HG03520 (cell line): ENCODE measurements around the gene TTC7B.
A peak's percentile ranks its signal among the peaks of the same experiment; 100 is the strongest.

Source experiments
- ATAC-seq: cut with Tn5 transposase; IDR thresholded peaks from one replicate; pipeline ENCODE4 v1.9.1; 2021; ENCODE audit warnings: mild to moderate bottlenecking, moderate library complexity; ENCODE audit not compliant: unreplicated experiment

TTC7B gene

DNA sequence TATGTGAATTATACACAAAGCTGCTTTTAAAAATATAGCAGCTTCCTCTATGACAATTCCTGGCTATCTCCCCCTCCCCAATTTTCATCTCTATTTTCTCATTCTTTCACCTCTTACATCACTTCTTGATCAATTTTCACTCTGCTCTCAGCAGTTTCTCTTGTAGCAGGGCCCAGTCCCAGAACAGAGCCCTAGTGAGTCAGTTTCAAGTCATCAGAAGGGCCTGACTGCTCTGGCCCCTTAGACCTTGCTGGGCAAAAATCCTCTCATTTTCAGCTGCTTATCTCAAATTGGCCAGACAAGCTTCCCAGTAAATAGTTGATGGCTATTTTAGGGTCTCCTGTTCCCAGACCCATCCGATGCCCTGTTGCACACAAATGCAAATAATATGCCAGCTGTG, 101.4 kb downstream of the TTC7B start:
- ATAC-seq, result no peak

DNA sequence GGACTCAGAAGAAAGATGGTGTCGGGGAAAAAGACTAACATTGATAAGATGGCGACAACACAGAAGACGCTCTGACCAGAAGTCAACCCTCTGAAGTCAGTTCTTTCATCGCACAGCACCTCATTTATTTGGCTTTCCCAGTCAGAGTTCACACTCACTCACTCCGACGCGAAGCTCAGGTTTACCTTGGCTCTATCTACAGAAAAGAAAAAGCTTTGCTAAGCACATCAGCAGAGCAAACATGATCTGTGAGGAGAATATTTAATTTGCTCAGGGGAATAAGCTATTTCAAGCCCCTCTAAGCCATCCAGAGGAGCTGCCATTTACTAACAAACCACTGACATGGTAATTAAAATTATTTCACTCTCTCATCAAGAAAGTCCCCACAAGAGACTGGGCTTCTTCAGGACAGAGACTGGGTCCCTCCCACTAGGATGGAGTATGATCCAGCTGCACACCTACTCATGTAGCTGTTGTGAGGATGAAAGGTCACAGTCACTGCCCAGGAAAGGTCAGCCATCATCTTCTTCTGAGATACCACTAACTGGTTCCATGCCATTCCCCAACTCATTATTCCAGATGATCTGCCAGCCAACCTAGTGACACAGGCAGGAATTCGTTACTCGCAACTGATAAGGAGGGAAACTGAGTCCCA, 111.4 kb downstream of the TTC7B start:
- no peak for ATAC-seq

DNA sequence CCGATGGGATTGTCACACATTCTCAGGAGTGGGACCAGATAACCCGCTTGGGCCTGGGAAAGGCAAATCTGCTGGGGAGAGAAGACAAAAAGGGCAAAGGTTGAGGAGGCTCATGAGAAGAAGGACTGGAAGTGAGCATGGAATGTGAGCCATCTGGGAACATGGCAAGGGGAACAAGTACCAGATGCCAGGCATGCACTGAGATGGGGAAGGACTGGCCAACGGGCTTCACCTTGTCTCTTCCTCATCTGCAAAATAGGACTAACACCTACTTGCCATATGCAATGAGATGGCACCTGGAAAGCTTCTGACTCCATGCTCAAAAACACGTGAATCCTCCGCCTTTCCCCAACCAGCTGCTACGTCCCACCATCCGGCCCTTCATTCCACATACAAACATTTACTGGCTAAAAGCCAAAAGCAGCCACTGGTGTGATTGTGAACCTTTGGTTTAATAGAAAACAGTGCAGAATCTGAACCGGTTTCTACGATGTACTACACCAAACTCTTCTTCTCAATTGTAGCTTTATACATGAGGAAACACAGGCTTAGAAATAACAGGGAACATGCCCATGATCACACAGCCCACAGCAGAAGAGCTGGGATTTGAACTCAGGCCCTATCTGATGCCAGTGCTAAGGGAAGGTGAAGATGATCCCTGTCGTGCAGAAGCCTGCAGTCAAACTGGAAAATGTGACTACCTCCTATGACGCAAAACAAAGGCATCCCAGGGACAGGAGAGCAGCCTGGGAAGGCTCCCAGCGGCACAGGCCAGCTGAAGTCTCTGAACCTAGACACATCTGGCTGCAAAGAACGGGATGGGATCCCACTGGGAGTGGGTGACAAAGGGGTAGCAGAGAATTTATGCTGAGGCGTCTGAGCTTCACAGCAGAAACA, 112.1 kb downstream of the TTC7B start:
- ATAC-seq, result no peak

DNA sequence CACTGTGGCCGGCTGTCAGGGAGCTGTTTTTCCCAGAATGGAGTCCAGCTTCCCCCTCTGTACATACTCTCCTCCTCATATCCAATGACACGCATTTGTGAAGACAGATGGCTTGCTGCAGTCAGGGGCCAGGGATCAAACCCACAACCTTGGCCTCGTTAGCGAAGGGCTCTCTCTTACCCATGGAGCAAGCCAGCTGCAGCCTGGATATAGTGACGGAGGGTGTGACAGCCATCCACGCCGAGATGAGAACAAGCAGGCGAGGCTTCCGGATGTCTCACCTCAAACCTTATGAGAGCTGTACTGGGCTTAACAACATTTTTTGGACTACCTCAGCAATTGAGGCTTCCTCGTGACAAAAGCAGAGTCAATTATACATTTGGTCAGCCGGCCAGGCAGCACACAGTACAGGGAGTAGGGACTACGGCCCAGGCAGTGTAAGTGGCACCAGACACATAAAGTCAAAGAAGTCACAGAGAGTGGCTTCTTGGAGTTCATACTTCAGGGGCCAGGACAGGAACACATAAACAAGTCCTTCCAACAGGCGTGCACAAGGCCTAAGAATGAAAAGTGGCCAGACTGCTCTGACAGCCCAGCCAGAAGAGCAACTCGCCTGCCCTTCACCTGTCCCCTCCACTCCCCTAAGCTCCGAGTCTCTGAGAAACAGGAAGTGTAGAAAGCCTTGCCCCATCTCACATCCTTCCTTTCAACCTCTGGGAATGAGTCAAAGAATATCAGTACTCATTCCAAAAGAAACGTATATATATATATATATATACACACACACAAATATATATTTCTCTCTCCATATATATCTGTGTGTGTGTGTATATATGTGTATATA, 115.1 kb downstream of the TTC7B start:
- ATAC-seq, result no peak

DNA sequence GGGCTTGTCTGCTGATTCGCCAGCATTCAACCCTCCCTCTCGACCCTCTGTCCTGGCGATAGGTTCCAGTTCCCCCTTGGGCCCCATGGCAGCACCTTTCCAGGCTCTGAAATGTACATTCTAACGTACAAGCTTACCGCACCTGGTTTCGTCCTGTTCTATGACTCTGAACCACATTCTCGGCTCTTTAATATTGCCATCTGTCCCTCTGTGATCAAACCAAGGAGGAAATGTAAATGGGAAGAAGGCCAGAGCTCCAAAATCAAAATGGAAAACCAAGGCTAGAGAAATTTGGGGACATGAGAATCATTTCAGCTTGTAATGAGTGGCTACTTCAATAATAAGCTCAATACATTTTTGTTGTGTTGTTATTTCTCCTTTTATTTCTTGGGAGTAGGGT, 117.2 kb downstream of the TTC7B start:
- no peak for ATAC-seq

DNA sequence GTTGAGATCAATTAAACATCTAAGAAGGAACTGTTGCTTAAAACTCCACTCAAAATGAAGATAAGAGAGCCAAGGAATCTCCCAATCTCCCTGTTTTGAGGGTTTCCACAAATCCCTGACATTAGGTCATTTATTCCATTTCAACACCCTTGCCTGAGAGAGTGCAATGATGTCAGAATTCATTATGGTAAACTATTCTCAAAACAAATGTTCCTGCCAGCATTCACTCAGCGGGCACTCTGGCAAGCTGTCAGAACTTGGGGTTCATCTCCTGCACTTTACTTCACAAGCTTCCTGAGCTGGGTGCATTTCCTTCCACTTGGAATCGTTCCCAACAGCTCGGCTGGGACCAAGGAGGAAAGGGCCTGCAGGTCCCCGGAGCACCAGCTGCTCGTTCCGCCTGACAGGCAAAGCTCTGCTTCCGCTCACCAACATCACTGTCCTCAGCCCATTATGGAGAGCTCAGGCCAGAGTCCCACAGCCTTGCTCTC, 117.8 kb downstream of the TTC7B start:
- no peak for ATAC-seq

DNA sequence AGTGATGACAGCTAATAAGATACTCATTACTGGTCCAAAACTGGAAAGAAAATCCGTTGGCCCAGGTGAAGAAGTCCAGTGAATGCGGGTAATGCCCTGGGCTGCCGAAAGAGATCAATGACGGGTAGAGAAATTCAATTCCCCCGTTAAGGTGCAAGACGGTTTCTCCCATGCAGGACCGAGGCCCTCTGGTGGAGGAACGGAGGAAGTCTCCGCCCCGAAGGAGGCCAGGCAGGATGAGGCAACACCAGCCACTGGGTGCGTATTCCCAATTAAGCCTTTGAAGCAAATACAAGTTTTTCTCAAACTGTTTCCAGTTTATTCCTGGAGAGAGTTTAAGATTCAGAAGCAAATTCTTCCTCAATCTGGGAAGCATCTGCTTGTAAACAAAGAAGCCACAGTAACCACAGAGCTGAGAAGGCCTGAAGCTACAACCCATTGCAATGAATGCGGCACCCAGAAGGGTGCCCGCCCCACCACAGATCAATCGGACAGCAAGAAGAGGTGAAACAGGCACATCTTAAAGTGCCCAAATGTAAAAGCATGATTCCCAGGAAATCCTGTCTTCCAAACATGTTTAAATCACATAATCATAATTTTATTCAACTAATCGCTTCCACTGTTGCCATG, 118.5 kb downstream of the TTC7B start:
- peak; percentile 87 for ATAC-seq

DNA sequence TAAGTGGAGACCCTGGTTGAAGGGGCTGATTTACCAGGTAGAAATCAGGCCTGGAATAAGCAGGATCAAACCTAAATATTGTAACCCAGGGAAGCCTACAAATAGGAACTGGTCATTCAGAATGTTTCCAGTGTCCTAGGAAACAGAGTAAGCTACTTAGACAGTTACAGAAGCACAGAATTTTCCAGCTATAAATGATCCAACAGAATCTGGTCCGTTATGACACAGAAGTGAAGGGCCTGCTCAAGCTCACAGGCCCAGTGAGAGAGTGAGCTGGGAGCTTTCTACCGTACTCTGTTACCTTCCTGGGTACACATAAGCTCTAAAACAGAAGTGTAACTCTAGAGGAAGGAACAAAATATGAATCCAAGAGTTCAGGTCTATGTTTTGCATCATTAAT, 119.1 kb downstream of the TTC7B start:
- no peak for ATAC-seq

DNA sequence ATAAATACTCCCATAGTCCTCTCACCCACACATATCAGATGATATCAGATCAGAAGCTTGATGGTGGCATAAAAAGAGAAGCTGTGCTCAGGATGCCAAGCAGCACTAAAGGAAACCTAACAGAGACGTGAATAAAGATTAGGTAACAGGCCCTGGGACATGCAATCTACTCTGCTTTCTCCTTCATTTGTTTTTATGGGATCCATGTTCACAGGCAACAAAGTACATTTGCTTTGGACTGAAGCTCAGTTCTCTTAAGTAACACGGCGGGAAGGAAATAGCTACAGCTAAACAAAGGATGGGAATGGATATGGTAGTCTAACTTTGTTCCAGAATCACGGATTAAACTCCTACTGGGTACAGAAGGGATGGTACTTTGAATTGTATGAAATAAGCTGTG, 119.5 kb downstream of the TTC7B start:
- ATAC-seq, result no peak

DNA sequence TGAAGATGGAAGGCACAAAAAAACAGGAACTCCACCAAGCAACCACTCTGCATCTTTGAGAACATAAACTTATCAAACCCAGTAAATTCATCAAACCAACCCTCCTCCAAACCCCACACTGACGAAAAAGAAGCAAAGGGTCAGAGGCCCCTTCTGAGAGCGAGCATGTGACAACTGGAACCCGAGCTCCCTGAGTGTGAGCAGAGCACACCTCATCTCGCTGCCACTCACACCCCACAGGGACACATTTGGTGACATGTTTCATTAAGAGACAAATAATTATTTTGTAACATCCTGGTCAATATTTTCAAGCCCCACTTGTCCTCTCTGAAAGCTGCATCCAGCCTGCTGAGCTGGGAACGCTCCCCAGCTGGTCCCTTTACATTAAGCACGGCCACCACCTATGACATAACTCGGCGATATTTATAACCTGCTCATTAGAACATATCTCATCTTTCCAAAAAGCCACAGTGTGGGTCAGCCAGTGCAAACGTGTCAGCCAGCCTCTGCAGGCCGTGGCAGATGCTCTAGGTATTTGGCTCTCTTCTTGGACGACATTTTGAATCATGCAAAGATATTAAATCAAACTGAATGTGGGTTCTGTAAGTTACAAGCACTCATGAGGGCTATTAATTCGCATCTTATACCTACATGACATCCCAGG, 120.1 kb downstream of the TTC7B start:
- ATAC-seq, result no peak

DNA sequence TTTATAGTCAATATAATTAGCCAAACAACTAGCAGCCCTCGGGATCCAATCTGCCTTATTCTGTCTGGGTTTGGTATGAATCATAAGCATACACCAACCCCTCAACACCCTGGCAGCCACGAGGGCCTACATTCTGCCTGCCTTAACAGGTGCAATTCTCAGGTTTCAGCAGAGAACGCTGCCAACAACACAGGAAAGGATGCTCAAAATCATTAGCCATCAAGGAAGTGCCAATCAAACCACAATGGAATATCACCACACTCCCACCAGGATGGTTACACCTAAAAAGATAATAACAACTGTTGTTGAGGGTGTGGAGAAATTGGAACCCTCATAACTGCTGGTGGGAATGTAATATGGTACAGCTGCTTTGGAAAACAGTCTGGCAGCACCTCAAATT, 122.8 kb downstream of the TTC7B start:
- ATAC-seq, result no peak

DNA sequence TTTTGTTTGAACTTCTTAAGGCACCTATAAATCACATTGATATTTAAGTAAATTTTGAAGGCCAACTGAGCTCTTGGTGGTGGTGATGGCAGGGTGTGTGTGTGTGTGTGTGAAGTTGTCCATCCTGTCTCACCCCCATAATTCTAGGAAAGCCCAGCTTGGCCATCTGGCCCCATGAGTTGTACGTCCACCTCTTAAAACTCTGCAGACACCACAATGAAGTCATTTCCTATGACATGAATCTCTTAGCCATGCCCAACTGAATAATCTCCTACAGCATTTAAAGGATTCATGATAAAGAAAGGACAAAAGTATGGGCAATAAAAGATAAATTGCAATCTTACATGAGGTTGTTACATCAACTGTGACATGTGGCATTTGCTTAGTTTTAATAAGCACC, 123.4 kb downstream of the TTC7B start:
- ATAC-seq, result no peak

DNA sequence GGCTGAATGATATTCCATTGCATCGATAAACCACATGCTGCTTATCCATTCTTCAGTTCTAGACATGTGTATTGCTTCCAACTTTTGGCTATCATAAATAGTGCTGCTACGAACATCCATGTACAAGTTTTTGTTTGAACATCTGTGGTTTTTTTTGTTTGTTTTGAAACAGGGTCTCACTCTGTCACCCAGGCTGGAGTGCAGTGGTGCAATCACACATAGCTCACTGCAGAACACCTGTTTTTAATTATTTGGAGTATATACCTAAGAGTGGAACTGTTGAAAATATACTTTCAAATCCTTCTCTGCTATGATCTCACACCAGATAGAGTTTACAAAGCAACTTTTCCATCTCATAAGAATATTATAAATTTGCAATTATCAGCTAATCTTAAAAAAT, 124.2 kb downstream of the TTC7B start:
- no peak for ATAC-seq

DNA sequence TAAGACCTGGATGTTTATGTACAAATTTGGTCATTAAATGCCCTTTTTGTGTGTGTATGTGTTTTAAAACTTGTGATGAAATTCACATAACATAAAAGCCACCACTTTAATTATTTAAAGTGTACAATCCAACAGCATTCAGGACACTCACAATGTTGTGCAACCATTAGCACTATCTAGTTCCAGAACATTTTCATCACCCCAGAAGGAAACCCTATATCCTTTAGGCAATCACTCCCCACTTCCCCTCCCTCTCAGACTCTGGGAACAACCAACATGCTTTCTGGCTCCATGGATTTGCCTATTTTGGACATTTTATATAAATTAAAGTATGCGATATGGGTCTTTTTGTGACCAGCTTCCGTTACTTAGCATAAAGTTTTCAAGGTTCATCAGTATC, 124.6 kb downstream of the TTC7B start:
- no peak for ATAC-seq

DNA sequence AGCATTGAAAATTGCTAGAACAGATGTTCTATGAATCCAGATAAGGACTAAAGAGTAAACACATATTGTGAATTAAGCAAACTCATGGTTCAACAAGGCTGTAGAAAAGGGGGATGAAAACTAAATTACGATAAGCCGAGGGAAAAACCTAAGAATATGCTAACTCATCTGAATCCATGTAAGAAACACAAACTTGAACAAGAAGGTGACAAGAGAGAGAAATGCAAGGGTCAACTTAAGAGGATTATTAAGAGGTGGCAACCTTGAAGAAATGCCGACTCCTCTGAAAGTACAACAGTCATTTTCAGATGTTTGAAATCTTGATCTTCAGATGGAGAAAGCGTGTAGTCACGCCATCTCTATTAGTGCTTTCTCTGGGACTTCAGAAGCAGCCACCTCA, 128.6 kb downstream of the TTC7B start:
- ATAC-seq, result no peak

DNA sequence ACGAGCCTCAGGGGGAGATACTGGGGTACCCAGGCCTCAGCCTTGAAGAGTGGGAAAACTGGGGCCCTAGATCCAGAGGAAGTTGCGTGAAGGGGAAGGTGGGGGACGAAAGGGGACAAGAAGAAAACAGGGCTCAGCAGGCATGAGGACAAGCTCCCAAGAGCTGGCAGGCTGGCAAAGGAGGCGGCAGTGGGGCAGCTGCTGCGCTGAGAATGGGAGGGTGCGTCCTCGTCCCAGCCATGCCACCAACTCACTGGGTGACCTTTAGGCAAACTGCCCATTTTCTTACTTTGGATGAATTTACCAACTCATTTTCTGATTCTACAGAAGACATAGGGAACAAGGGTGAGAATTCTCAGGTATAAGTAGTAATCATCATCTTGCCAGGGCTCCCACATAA, 133.6 kb downstream of the TTC7B start:
- ATAC-seq, result no peak

DNA sequence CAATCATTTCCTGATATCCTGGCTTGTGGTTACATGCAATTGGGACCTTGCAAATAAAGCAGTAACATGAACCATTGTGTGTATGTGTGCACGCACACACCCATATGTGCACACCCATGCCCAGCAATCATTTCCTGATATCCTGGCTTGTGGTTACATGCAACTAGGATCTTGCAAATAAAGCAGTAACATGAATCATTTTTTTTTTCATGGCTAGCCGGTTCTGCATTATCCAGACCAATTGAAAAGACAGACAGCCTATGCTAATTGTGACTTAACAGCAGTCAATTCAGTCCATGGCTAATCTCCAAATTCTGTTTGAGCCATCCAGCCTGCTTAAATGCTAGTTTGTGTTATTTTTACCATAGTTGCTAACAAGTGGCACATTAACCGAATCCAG, 134.3 kb downstream of the TTC7B start:
- no peak for ATAC-seq

DNA sequence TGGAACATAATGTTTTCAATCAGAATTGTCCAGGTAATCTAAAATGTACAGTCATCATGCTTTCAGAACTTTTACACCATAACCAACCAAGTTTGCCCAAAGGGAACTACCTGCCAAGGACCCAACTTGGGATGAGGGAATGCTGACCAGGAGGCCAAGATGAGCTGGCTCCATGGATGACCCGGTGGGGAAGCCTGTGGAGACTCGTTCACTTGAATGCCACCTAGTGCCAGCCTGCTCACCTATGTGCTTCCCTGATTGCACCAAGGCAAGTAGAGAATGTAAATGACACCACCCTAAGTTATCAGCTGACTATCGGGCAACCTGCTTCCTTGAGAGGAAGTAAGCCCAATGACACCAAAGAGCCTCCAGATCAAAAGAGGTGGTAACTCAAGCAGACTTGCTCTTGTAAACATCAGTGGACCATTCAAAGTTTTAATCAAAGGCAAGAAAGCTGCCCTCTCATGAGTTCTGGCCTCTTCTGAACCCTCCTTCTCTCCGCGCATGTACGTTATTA, 137.3 kb downstream of the TTC7B start:
- ATAC-seq, result no peak

DNA sequence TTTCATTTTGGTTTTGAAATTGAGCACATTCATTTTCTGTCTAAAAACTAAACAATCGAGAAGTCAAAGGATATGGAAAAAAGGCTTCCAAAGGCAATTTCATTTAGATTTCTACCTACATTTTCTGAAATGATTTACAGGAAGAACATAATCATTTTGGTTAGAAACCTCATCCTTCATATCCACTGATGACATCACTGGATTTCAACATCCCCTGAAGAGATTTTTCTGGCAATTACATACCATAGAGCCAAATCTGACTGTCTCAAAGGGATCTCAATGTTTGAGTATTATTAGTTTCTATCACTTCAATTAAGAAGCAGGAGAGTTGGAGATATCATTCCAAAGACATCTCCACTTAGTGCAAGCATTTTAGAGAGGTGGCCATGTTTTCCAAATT, 137.8 kb downstream of the TTC7B start:
- no peak for ATAC-seq

DNA sequence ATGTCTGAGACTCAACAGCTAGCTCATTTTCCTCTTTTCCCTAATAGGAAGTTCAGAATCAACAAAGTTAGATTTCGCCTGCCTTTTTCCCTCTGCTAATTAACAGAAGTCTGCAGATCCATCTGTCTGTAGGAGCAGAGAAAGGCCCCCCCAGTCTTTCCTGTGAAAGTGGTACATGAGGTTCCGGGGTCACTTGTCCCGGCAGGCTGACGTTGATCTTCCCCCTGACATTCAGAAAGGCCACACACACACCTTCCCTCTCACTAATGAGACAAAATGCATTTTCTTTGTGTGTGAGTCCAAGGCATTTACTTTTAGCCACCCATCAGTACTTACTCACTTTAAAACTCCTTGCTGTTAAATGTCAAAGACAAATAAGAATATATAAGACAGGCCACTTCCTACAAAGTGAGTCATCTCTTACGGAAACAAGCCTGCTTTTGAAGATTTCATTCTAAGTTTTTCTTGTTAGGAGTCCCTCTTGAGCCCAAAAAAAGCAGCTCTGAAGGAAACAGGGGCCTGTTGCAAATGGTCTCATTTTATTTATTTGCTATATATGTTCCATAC, 138.7 kb downstream of the TTC7B start:
- no peak for ATAC-seq
